OCI-LY3 (cell line): ENCODE results near the gene GRID2.

ENCODE experiments used
- CTCF ChIP-seq: fragments of 200-600, 300-600 bp; sonication (generic); IDR thresholded peaks from 2 replicates; pipeline ENCODE4 v1.5.1; 2014; ENCODE audit warnings: antibody characterized with exemption, low read length, low read depth
- EZH2phosphoT487 ChIP-seq: fragments of 200-600 bp; shearing (Covaris generic); IDR thresholded peaks from 2 replicates; pipeline ENCODE4 v1.6.1; 2018; ENCODE audit warnings: antibody characterized with exemption, mixed run types, low read depth

- TF ChIP-seq CTCF (no peak), EZH2phosphoT487 (no peak)
Measured at GRCh38 chr4:92992758-92993157, 689.0 kb downstream of the GRID2 start.
